Measurements from ENCODE around the gene FARS2.

FARS2 gene

DNA sequence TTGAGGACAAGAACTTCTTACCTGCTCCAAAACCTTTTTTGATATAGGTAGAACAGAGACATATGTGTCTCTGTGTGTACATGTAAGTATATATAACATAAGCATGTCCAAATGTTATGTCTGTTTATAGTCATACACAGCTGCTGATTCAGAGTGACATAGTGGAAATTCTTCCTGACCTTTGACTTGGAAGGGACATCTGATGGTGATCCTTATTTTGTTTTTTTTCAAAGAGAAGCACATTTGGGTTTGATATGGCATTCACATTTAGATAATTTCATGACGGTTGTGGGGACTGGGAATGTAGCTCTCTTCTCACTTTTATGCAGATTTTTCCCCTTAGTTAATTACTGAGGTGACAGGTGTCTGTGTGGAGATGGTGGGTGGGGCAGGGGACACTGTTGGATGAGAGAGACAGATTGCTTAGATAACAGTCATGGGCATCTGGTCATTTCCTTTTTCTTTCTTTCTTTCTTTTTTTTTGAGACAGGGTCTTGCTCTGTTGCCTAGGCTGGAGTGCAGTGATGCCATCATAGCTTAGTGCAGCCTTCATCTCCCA lies 39.0 kb downstream of the FARS2 start:
- TF ChIP-seq, protein P1, sequence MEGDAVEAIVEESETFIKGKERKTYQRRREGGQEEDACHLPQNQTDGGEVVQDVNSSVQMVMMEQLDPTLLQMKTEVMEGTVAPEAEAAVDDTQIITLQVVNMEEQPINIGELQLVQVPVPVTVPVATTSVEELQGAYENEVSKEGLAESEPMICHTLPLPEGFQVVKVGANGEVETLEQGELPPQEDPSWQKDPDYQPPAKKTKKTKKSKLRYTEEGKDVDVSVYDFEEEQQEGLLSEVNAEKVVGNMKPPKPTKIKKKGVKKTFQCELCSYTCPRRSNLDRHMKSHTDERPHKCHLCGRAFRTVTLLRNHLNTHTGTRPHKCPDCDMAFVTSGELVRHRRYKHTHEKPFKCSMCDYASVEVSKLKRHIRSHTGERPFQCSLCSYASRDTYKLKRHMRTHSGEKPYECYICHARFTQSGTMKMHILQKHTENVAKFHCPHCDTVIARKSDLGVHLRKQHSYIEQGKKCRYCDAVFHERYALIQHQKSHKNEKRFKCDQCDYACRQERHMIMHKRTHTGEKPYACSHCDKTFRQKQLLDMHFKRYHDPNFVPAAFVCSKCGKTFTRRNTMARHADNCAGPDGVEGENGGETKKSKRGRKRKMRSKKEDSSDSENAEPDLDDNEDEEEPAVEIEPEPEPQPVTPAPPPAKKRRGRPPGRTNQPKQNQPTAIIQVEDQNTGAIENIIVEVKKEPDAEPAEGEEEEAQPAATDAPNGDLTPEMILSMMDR (IDR thresholded peaks at IDR 0.05), result no peak
- Mint-ChIP-seq H3K9me3 (no peaks in the 10 kb centered on the region), H3K27ac (no peak overlapping the region), H3K4me1 (peaks cover 32% of the 10 kb centered on the region), H3K36me3 (ENCODE audit: low read depth) (peaks cover 5% of the 10 kb centered on the region), H3K27me3 (ENCODE audit: low read depth, poor library complexity) (peaks cover 72% of the 10 kb centered on the region), H3K4me3 (no peak overlapping the region)
- DNase-seq, result no peak

DNA sequence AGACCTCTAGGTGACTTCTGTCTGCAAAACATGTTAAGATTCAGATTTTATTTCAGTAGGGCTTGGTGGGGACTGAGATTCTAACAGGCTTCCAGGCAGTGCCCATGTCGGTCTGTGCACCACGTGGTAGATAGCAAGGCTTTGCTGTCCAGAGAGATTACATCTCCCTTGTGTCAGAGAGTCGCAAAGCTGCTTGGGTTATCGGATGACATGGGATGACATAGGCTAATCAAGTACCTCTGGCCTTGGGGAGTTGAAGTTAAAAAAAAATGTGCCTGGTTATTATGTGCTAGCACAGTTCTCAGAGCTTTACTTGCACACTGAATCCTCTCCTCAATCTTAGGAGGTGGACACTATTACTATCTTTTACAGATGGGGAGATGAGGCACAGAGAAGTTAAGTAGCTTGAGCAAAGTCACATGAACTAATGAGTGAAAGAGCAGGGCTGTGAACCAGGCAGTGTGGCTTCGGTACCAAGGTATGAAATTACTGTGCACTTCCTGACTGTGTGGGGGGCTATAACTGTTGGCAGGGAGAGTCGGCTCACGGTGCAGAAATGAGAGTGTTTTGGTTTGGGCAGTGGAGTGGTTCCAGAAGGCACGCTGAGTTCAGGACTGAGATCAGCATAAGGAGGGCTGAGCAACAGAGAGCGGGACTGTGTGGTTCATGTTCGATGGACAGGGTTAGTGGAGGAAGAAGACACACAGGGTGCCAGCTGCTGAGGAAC lies 41.1 kb downstream of the FARS2 start:
- Mint-ChIP-seq H3K4me1 (peaks cover 53% of the 10 kb centered on the region), H3K27me3 (ENCODE audit: low read depth, poor library complexity) (peaks cover 72% of the 10 kb centered on the region), H3K36me3 (ENCODE audit: low read depth) (no peaks in the 10 kb centered on the region), H3K9me3 (no peaks in the 10 kb centered on the region), H3K27ac (no peak overlapping the region), H3K4me3 (peak overlapping the region; percentile 7)
- DNase-seq, result no peak
- TF ChIP-seq, protein P1 (IDR thresholded peaks at IDR 0.05), result no peak

- Mint-ChIP-seq H3K4me3 (no peak overlapping the region), H3K9me3 (peaks cover 4% of the 10 kb centered on the region), H3K27me3 (ENCODE audit: low read depth, poor library complexity) (peaks cover 72% of the 10 kb centered on the region), H3K27ac (no peak overlapping the region), H3K36me3 (ENCODE audit: low read depth) (peaks cover 4% of the 10 kb centered on the region), H3K4me1 (peaks cover 60% of the 10 kb centered on the region)
- peak; percentile 29 for DNase-seq
- TF ChIP-seq, protein P1 (IDR thresholded peaks at IDR 0.05), result peak; percentile 38
These were observed 41.8 kb downstream of the FARS2 start for GRCh38 chr6:5302995-5303622.

DNA sequence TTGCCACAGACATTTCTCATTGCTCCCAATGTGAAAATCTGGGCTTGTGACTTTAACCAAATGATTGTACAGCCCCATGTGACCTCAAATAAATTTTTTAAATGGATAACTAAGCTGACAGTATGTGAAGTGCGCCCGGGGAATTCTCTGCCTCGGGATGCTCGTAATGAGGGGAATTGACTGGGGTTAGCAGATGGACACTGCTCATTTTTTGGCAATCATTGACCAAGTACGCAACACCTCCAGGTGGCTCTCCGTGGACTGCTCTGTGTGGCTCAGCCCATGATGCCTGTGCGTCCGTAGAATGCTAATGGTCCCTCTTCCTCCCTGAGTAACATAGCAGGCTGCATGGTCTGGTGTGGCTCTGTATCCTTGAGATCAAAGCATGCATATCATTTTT lies 42.4 kb downstream of the FARS2 start:
- Mint-ChIP-seq H3K27ac (no peak overlapping the region), H3K27me3 (ENCODE audit: low read depth, poor library complexity) (peaks cover 74% of the 10 kb centered on the region), H3K4me1 (peaks cover 61% of the 10 kb centered on the region), H3K36me3 (ENCODE audit: low read depth) (peaks cover 10% of the 10 kb centered on the region), H3K9me3 (peaks cover 8% of the 10 kb centered on the region), H3K4me3 (no peak overlapping the region)
- no peak for DNase-seq
- TF ChIP-seq, protein P1 (IDR thresholded peaks at IDR 0.05), result no peak

DNA sequence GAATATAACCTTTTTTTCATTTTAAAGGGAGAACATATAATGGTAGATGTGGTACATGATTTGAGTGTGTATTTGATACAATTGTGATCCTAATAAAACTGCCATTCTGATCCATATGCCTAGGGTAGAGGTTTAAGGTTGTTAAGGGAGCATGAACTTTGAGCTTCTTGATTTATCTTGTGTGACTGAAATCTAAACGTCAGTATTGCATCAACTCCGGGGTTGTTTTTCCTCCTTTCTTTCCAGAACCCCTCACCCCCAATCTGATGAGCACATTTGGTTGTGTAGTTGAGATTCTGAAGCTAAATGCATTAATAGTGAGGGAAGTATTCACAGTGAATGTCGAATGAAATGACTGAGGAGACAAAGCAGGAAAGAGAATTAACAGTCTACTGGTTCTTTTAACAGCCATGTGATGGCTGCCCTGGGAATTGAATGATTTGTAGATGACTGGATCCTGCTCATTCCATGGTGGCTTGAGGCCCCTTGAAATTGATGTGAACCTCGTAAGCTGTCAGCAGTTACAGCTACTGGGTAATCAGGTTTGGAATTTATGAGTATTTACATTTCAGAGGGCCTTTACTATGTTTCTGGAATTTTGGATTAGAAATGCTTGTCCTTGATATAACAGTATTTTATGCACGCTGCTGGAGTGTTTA lies 44.8 kb downstream of the FARS2 start:
- Mint-ChIP-seq H3K4me1 (peaks cover 68% of the 10 kb centered on the region), H3K27me3 (ENCODE audit: low read depth, poor library complexity) (peaks cover 79% of the 10 kb centered on the region), H3K4me3 (no peak overlapping the region), H3K9me3 (peaks cover 14% of the 10 kb centered on the region), H3K36me3 (ENCODE audit: low read depth) (peaks cover 18% of the 10 kb centered on the region), H3K27ac (peak overlapping the region; percentile 88)
- peak; percentile 57 for DNase-seq
- TF ChIP-seq, protein P1 (IDR thresholded peaks at IDR 0.05), result no peak
